GM21717 (cell line): ENCODE measurements around the gene WDFY2.
A peak's percentile ranks its signal among the peaks of the same experiment; 100 is the strongest.

ENCODE experiments used
- ATAC-seq: cut with Tn5 transposase; IDR thresholded peaks from one replicate; pipeline ENCODE4 v1.9.1; 2021; ENCODE audit warnings: mild to moderate bottlenecking, moderate library complexity; ENCODE audit not compliant: unreplicated experiment

The WDFY2 gene

DNA sequence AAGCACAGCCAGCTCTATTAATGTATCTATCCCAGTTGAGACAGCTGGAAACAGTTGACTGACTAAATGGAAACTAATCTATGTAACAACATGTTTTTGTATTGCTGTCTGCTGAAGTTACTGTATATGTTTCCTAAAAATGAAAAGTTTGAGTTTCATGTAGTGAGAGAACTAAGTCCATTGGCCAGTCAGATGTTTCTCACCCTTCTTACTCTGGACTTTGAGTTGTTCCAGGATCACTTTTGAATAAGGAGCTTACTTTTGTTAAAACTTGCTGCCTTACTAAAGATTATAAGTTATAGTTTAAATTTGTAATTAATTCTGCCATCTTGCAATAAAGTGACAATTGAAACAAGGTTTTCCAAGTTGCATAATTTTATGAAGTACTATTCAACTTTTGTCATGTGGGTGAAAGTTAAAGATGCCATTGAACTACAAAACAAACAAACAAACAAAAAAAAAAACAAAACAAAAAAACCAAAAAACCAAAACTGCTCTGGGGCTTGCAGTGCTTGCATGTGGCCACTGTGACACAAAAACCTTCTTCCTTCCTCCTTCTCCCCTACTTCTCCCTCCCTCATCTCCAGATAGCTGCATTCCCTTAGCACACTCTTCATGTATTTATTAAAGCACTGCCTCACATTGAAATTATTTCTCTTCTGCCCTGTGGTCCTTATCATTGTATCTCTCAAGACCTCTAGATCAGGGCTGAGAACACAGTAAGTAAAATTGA, 15.3 kb downstream of the WDFY2 start:
- ATAC-seq: no peak

DNA sequence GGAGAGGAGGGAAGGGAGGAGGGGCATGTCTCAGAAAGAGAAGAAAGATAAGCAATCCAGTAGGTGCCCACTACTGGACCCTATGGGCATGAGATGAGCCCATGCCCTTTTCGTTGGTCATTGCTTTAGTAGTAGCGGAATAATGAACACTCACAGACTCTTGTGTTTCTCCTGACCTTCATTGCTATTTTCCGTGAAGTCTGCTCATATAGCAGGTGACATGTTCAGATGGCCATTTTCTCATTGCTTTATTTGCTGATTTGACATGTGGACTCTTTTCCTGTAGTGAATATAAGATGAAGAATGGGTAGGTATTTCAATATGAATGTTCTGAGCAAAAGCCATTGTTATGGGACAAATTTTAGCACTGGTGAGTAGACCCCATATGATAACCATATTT, 16.4 kb downstream of the WDFY2 start:
- no peak for ATAC-seq

DNA sequence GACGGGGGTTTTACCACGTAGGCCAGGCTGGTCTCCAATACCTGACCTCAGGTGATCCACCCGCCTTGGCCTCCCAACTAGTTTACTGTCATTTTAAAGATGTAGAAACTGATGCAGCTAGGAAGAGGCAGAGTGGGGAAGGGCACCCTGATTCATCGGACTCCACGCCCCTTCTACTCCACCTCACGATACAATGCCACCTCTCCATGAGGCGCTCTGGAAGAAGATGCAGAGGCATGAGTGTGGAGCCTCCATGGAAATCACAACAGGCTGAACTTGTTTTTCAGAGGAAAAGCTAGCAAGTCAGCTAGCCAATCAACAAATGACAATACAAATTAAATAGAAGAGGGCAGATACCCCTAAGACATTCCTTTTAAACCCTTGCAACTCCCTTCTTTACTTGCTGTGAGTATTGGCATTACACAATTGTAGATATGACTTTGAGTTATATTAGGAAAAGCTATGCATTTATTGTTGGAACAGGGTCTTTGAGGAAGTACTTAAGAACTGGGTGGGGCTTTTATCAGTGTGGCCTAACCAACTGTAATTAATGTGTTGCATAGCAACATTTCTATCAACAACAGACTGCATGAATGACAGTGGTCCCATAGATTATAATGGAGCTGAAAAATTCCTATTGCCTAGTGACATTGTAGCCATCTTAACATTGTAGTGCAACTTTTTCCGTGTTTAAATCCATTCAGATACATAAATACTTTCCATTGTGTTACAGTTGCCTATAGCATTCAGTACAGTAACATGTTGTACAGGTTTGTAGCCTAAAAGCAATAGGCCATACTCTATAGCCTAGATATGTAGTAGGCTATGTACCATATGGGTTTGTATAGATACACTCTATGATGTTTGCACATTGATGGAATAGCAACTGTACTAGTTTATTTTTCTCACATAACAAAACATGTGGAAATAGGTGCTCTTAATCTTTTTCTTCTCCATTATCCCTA, 17.6 kb downstream of the WDFY2 start:
- ATAC-seq: no peak

DNA sequence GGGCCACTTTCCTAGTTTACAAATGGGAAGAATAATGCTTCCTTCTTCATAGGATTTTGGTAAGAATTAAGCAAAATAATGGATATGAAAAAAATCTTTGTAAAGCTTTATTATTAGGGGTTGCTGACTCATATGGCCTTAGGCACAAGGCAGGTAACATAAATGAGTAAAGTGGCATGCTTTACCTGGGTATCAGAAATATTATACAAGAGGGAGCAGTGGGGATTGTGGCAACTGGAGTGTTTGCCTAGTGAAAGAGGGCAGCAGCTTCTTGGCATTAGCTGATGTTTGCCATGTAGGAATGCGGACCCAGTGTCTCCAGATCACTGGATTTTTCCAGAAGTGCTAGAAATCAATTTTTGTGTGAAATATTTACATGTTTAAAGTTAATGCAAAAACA, 19.5 kb downstream of the WDFY2 start:
- ATAC-seq: no peak

GRCh38 chr13:51605698-51606097, 21.4 kb downstream of the WDFY2 start:
- no peak for ATAC-seq

GRCh38 chr13:51607165-51607564, 22.9 kb downstream of the WDFY2 start:
- ATAC-seq: no peak

DNA sequence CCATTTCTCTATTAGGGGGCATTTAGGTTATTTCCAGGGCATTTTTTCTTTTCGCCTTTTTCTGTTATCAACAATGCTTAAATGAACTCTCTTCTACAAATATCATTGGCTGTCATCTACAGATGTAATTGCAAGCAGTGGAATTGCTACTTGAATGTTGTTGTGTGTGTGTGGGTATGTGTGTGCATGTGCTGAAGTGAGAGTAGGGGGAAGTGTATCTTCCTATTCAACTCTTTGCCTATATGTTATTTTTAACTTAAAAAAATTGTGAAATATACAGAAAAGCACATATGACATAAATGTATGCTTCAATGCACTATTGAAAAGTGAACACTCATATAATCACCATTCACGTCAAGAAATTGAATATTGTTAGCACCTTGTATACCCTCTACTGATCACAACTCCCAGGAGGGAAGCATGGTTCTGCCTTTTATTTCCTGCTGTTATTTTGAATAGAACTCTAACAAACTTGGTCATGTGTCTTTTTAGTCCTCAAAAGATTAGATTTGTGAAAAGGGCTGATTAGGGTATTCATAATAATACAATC, 24.7 kb downstream of the WDFY2 start:
- no peak for ATAC-seq

- ATAC-seq: no peak
Measured at GRCh38 chr13:51612867-51613266, 28.6 kb downstream of the WDFY2 start.

DNA sequence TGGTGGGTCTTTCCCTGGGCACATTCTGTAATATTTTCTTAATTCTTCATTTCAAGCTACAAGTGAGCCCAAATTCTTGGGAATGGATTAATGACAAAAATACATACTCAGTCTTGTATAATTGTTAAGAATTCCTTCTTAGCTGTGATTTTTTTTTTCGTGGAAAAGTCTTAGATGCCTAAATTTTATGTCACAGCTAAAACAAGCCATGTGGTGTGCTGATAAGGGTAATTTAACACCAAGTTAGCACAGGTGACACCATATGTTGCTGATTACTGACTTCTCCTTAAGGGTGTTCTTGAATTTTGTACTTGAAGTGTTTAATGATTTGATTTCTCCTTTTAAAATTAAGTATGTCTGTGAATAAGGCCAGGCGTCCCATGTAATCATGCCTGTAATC, 29.3 kb downstream of the WDFY2 start:
- ATAC-seq: no peak

- peak; percentile 89 for ATAC-seq
Measured at GRCh38 chr13:51614350-51614786, 30.1 kb downstream of the WDFY2 start.

GRCh38 chr13:51618626-51619025, 34.4 kb downstream of the WDFY2 start:
- ATAC-seq: no peak

GRCh38 chr13:51619614-51620013, 35.4 kb downstream of the WDFY2 start:
- no peak for ATAC-seq

DNA sequence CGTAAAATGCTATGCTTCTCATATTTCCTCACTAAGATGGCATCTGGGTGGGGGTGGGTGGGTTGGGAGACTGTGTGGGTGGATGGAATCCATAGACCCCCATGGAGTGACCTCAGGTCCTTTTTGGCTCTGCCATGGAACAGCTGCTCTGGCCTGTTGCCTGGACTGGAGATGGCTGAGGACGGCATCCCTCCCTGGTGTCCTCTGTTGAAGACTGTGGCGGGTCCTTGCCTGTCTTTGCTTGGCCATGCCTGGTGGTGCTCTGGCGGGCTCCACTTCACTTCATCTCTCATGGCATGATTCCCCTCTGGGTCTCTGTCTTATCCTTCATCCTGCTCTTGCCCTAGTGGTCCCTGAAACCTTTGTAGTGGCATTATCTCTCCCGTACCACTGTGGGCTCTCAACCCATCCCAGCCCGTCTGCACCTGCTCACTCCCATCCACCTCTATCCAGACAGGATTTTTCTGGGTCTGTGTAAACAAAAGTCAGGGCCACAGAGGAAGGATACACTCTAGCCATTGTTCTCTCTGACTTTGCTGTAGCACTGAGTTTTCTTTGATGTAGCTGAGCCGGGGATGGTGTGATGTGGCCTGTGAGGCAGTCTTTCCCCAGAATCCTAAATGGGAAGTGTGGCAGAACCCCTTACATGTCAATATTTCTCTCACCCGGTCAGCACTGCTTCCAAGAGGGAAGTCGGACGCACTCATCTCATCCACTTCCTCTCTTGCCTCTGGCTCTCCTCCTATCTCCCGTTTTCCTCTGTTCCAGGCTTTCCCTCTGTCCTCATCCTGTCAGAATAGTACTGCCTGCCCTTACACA, 36.1 kb downstream of the WDFY2 start:
- no peak for ATAC-seq

GRCh38 chr13:51621602-51622001, 37.3 kb downstream of the WDFY2 start:
- no peak for ATAC-seq

GRCh38 chr13:51623473-51623872, 39.2 kb downstream of the WDFY2 start:
- no peak for ATAC-seq

GRCh38 chr13:51624207-51624606, 39.9 kb downstream of the WDFY2 start:
- no peak for ATAC-seq

DNA sequence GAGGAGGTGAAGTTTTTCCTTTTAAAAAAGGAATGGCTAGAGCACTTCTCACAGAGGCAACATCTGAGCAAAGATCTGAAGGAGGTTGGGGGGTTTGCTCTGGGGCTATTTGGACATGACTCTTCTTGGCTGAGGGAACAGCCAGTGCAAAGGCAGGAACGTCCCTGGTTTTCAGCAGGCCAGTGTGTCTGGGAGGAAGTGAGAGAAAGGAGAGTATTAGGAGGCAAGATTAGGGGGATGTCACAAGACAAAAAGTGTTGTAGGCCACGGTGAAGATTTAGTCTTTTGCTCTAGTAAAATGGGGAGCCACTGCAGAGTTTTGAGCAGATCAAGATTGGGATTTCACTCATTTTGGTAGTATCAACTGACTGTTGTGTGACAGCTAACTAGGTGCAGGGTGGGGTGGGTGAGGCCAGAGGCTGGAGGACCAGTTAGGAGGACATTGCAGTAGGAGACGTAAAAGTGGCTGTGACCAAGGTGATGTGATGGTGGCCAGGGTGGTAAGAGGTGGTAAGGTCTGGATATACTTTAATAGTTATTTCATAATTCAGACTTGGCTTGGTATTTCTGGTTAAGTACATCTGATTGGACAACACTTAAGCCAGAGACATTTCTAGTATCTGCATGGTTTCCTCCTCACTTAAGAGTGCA, 40.6 kb downstream of the WDFY2 start:
- no peak for ATAC-seq

DNA sequence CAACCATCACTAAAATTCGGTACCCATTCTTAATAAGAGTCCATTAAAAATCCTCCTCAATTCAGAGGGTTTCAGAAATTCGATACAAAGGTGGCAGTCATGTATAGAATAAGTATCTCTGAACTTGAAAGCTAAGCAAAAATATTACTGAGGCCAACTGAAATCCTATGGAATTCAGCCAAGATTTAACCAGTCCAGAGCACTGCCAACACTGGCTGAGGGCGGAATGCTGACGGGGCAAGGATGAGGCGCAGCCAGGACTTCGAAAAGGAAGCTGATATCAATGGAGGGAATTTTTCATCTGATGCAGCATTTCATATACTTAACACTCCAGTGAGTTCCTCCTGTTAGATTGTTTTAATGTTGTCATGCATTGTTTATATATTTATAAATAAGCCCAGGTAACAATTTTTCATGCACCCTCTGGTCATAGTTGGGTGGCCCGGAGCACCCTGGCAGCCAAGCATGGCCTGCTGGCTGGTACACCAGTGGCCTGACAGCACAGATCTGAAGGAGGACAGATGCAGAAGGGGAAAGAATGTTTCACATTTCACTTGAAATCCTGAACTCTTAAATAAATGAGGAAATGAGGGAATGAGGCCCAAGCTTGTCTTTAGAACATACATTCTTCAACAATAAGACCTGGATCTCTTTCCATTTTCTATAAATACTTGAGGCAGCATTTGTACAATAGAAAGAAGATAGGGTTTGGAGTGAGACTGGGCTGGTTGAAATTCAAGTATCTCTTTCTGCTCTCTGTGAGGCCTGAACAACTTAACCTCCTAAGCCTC, 41.5 kb downstream of the WDFY2 start:
- no peak for ATAC-seq

GRCh38 chr13:51626749-51627148, 42.5 kb downstream of the WDFY2 start:
- no peak for ATAC-seq
